Measurements from ENCODE around the gene C17orf114.

DNA sequence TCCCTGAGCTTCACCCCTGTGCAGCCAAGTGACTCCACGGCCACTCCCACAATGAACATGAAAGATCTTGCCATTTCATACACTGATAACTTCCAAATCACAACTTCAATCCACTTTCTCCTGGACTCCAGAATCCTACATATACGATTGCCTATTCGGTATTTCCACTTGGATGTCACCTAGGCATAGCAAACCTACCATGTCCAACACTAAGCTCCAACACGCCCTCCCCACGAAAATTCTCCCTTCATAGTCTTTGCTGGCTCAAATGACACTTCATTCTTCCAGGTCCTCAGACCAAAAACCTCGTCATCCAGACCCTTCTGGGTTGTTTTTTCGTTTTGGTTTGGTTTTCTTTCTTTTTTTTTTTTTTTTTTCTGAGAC lies 11.4 kb downstream of the C17orf114 start:
- TF ChIP-seq, protein P1, sequence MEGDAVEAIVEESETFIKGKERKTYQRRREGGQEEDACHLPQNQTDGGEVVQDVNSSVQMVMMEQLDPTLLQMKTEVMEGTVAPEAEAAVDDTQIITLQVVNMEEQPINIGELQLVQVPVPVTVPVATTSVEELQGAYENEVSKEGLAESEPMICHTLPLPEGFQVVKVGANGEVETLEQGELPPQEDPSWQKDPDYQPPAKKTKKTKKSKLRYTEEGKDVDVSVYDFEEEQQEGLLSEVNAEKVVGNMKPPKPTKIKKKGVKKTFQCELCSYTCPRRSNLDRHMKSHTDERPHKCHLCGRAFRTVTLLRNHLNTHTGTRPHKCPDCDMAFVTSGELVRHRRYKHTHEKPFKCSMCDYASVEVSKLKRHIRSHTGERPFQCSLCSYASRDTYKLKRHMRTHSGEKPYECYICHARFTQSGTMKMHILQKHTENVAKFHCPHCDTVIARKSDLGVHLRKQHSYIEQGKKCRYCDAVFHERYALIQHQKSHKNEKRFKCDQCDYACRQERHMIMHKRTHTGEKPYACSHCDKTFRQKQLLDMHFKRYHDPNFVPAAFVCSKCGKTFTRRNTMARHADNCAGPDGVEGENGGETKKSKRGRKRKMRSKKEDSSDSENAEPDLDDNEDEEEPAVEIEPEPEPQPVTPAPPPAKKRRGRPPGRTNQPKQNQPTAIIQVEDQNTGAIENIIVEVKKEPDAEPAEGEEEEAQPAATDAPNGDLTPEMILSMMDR (IDR thresholded peaks at IDR 0.05; ENCODE audit: poor library complexity): no peak
- TF ChIP-seq EZH2phosphoT487 (IDR thresholded peaks at IDR 0.05; ENCODE audit: low read depth, severe bottlenecking, unreplicated experiment): no peak
